DMS79 treated with DMSO at 0.1 percent for 48 hours (cell line): ENCODE measurements around the gene QRSL1.
"Not testable (repeated sequence)": the region's sequence is repeated elsewhere in the genome, so short reads cannot be mapped to it uniquely, and the experiment has no call there.

Source experiments
- DNase-seq: peaks from one replicate; lab custom pipeline; 2025; lab: John Stamatoyannopoulos, UW

The QRSL1 gene

DNA sequence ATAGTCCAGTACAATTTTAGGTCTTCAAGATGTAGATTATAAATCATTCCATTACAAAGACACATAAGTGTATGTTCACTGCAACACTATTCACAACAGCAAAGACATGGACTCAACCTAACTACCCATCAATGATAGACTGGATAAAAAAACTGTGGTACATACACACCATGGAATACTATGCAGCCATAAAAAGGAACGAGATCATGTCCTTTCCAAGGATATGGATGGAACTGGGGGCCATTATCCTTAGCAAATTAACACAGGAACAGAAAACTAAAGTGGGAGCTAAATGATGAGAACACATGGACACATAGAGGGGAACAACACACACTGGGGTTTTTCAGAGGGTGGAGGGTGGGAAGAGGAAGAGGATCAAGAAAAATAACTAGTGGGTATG is 6.3 kb upstream of the QRSL1 start:
- DNase-seq = no peak

- no peak for DNase-seq
These were observed 2.9 kb upstream of the QRSL1 start for GRCh38 chr6:106626485-106626884.

DNA sequence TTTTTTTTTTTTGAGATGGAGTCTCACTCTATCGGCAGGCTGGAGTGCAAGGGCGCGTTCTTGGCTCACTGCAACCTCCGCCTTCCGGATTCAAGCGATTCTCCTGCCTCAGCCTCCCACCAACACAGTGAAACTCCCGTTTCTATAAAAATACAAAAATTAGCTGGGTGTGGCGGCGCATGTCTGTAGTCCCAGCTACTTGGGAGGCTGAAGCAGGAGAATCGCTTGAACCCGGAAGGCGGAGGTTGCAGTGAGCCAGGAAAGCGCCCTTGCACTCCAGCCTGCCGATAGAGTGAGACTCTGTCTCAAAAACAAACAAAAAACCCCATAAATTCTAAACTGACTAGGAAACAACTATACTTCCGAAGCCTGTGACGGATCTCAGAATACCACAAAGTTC is 1.6 kb upstream of the QRSL1 start:
- not testable (repeated sequence) for DNase-seq

DNA sequence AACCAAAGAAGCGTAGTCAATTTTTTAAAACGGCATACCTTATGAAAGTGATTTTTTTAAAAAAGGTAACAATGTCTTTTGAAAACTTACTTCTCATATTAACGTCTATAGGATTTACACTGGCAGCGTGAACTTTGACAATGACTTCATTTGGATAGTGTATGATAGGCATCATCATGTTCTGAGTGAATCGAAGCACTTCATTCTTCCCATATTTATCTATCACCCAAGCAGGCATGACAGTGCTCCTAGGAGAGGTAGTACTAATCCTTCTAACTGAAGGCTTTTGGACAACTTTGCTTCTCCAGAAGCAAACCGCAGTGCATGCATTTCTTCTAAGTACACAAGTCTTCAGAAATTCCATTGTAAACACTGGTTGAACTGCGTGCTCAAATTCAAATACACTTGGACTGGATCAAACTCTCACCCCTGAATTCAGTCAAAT is 698 bp upstream of the QRSL1 start:
- peak; percentile 48 for DNase-seq

- DNase-seq = no peak
These were observed 433 bp downstream of the QRSL1 start for GRCh38 chr6:106629859-106630163.

- DNase-seq = peak; percentile 47
These were observed 988 bp downstream of the QRSL1 start for GRCh38 chr6:106630366-106630765.

- no peak for DNase-seq
These were observed 2.0 kb downstream of the QRSL1 start for GRCh38 chr6:106631346-106631745.

DNA sequence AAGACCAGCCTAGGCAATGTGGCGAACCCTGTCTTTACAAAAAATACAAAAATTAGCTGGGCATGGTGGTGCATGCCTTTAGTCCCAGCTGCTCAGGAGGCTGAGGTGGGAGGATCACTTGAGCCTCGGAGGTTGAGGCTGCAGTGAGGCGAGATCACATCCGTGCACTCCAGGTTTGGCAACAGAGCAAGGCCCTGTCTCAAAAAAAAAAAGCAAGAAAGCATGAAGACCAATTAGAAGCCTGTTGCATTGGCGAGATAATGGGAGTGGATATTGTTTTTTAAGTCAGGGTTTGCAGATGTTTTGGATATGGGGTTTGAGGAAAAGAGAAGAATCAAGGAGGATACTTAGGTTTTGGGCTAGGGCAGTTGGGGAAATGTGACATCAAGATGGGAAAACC is 5.2 kb downstream of the QRSL1 start:
- no peak for DNase-seq

DNA sequence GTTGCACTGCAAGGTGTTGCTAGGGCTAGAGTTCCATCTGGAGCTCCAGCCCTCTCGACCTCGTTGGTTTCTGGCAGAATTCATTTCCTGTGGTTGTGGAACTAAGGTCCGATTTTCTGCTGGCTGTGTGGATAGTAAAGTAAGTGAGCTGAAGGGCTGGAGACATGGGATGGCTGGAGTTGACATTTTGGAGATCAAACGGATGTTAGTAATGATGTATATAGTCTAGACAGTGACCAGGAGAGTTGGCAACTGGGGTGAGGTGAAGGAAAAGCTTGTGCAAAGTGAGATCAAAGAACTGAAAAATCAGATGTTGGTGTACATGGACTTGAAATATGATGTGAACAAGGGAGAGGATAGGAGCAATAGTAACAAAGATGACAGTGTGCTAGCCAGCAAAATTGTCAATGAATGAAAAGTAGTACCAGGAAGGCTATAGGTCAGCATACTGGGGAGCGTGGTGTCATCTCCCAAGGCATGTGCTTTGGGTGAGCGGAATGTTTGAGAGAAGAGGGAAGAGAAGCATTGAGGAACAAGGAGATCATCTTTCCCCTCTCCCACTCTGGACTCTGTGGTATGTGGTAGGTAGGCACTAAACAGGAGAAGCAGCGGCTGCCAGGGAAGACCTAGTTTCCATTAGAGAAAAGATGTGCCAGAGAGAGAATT is 7.8 kb downstream of the QRSL1 start:
- no peak for DNase-seq

- DNase-seq = no peak
These were observed 8.5 kb downstream of the QRSL1 start for GRCh38 chr6:106637717-106638341.

DNA sequence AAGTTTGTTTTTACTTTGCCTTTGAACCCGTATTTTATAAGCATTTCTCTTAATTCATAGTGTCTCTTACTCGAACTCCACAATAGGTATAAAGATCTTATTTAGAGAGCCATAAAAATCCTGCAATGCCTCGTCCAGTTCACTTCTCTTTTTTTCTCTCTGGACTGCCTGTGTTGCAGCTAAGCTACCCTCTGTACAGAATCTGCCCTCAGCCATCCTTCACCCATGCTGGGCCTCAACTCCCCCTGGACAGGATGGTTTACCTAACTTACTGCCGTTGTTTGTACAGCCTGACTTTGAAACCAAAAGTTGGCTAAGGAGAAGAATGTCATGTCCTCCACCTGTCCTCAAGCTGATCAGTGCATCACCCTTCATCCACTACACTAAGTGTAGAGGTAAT is 10.4 kb downstream of the QRSL1 start:
- no peak for DNase-seq

DNA sequence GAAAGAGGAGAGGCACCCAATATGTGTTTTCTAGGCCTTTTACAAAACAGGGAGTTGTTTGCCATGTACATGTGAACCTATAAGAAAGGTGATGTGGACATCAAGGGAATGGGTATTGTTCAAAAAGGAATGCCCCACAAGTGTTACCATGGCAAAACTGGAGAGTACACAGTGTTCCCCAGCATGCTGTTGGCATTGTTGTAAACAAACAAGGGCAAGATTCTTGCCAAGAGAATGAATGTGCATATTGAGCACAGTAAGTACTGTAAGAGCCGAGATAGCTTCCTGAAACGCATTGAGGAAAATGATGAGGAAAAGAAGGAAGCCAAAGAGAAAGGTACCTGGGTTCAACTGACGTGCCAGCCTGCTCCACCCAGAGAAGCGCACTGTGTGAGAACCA is 13.1 kb downstream of the QRSL1 start:
- no peak for DNase-seq

DNA sequence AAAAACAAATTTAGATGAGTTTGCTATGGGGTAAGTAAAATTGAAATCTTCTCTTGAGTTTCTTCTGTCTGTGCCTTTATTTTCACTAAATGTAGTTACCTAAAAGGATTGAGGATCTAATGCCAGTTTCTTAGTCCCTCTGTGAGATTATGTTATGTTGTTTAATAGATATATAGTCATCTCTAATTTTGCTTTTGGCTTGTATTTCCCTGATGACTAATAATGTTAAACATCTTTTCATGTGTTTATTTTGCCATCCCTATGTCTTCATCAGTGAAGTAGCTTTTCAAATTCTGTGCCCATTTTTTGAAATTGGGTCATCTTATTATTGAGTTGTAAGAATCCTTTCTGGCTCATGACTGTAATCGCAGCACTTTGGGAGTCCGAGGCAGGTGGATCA is 13.7 kb downstream of the QRSL1 start:
- DNase-seq = no peak

GRCh38 chr6:106648651-106649308 is 19.4 kb downstream of the QRSL1 start:
- DNase-seq = no peak

DNA sequence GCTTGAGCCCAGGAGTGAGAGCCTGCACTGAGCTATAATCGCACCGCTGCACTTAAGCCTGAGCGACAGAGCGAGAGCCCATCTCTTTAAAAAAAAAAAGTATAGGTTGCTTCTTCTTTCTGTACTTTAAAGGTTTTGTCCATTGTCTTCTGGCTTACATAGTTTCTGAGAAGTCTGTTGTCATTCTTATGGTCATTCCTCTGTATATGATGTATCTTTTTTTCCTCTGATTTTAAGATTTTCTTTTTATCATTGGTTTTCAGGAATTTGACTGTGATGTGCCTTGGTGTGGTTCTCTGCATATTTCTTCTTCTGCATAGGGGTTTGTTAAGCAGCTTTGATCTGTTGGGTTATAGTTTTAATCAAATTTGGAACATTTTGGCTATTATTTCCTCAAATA is 29.1 kb downstream of the QRSL1 start:
- no peak for DNase-seq

GRCh38 chr6:106659859-106660258 is 30.5 kb downstream of the QRSL1 start:
- DNase-seq = no peak

GRCh38 chr6:106662458-106662857 is 33.1 kb downstream of the QRSL1 start:
- no peak for DNase-seq

DNA sequence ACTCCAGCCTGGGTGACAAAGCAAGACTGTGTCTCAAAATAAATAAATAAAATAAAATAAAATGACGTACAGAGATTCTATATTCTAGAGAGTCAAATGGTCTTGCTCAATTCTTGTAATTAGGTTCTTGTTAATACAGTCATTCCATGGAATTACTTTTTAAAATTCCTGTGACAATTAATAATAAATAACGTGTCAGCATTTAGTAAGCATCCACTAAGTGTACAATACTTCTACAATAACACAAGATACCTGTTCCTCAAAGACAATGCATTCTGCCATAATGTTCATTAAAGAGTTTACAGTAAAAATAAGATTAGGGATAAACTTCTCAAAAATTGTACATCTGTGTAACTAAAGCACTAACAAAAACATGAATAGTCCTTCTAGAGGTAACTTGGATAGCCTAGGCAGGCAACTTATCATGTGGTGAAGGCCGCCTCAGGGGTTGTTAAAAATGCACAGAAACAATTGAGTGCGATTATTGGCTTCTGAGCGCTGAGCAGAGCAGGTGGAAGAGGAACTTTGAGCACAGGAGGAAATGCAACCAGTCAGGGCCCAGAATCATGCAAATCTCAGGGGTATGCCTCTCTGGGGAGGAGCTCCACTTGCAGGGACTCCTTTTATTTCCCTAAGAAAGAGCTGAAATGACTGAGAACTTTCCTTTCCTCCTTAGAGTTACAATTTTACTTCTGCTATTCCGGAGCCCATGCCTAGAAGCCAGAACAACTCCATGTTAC is 37.1 kb downstream of the QRSL1 start:
- no peak for DNase-seq

GRCh38 chr6:106667022-106667402 is 37.6 kb downstream of the QRSL1 start:
- no peak for DNase-seq

DNA sequence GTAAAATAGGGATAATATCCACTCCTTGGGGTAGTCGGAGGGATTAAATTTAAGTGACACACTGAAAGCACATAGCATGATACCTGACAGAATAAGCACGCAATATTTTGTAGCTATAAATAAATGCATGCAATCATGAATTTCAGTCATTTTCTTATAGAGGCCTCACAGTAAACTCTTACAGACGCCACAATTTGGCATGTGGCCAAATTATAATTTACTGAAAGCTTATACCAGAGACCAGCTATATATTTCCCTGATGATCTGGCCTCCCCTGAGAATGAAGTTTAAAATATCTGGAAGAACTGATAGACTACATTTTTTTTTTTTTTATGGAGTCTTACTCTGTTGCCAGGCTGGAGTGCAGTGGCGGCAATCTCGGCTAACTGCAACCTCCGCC is 40.9 kb downstream of the QRSL1 start:
- no peak for DNase-seq

DNA sequence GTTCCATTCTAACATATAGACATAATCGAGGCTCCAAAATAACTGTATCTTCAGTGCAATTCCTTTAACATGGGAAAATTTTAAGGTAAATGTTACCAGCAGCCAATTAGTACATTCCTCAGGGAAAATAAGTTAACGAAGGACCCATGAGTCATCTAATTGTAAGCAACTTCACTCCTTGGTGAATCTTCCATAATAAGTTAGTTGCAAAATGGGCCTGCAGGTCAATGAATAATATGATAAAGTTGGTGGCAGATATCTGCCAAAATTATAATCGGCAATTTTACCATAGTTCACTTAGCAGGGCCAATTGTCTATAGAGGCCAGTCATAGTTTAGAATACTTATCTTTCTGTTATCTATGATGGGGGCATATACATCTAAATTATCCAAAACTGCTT is 42.3 kb downstream of the QRSL1 start:
- DNase-seq = no peak

DNA sequence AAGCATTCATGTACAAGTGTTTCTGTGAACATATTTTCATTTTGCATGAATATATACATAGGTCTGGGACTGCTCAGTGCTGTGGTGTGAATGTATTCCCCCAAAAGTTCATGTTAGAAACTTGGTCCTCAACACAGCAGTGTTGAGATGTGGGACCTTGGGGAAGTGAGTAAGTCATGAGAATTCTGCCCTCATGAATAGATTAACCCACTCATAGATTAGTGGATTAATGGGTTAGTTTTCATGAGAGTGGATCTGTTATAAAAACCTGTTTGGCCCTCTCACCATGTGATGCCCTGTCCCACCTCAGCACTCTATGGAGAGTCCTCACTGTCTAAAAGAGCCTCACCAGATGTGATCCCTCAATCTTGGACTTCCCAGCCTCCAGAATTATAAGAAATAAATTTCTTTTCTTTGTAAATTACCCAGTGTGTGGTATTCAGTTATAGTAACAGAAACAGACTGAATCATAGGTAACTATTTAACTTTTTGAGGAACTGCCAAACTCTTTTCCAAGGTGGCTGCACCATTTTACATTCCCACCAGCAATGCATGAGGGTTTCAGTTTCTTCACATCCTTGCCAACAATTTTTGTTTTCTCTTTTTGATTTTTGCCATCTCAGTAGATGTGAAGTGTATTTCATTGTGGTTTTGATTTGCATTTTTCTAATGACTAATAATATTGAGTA is 45.3 kb downstream of the QRSL1 start:
- DNase-seq = no peak
